ENCODE measurements around the gene RDX.

DNA sequence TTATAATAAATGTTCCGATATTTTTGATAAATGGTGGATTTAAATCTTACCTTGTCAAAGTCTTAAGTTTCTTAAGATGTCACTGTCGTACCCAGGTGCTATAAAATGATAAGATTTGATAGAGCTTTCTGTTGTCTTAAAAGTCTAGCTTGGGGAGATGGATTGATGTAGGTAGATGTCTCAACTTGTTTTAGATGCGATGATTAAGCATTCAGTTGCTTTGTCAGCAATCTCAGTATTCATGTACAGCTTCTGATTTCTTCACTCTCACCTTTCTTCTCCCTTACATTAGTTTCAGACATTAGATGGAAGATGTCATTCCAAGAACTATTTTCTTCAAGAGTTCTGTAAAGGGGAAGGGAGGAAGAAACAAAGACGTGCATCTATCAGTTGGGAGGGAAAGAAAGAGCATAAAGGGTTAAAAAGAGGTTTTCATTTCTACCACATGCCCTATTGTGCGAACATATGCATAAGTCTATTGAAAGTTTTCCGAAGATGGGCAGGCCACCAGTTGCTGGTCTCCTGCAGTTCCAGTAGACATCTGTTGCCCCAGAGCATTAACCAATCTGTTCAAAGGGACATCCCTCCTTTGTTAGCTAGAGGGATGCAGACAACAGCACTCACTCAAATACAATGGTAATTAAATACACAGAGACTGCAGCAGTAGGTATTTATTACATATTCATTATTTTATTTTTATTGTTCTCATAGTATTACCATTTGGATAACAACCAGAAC is 164.9 kb downstream of the RDX start:
- TF ChIP-seq, protein P1, sequence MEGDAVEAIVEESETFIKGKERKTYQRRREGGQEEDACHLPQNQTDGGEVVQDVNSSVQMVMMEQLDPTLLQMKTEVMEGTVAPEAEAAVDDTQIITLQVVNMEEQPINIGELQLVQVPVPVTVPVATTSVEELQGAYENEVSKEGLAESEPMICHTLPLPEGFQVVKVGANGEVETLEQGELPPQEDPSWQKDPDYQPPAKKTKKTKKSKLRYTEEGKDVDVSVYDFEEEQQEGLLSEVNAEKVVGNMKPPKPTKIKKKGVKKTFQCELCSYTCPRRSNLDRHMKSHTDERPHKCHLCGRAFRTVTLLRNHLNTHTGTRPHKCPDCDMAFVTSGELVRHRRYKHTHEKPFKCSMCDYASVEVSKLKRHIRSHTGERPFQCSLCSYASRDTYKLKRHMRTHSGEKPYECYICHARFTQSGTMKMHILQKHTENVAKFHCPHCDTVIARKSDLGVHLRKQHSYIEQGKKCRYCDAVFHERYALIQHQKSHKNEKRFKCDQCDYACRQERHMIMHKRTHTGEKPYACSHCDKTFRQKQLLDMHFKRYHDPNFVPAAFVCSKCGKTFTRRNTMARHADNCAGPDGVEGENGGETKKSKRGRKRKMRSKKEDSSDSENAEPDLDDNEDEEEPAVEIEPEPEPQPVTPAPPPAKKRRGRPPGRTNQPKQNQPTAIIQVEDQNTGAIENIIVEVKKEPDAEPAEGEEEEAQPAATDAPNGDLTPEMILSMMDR (IDR thresholded peaks at IDR 0.05; ENCODE audit: low read length) = no peak
- TF ChIP-seq EZH2 (IDR thresholded peaks at IDR 0.05; ENCODE audit: borderline replicate concordance, low read length) = no peak

Measured in OCI-LY1 (cell line).